Esophagus squamous epithelium (tissue), 4 donors: ENCODE measurements around the gene RPRD1A.

ENCODE experiments used
- POLR2A ChIP-seq, 4 donors: fragments of 450-650 bp; IDR thresholded peaks; one replicate each; pipeline ENCODE4 v1.6.1; 2017; ENCODE audit warnings: antibody characterized with exemption in 4 of 4, mild to moderate bottlenecking in 4 of 4, moderate library complexity in 3 of 4
- TF ChIP-seq, protein P1 (sequence below), 6 experiments: fragments of 450-650 bp in 4 of 6; fragments of 200-600 bp in 2 of 6; sonication (generic) in 2 of 6; IDR thresholded peaks; one replicate each; pipeline ENCODE4 v1.5.1; 2016 to 2019; ENCODE audit warnings: antibody characterized with exemption in 6 of 6, mild to moderate bottlenecking in 4 of 6, moderate library complexity in 4 of 6

DNA sequence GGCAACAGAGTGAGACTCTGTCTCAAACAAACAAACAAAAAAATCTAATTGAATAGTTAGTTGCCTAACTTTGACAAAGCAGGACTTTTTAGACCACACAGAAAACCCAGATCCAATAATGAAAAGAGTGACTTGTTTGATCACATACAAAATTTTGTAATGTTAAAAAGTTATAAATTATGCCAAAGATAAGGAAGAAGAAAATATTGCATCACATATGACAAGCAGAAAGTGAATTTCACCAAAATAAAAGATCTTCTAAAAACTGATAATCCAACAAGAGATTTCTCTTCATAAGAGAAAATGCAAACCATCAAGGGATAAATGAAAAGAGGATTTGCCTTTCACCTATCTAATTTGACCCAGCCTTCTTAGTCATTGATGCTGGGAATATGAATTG, 97.7 kb downstream of the RPRD1A start:
- TF ChIP-seq, protein P1, sequence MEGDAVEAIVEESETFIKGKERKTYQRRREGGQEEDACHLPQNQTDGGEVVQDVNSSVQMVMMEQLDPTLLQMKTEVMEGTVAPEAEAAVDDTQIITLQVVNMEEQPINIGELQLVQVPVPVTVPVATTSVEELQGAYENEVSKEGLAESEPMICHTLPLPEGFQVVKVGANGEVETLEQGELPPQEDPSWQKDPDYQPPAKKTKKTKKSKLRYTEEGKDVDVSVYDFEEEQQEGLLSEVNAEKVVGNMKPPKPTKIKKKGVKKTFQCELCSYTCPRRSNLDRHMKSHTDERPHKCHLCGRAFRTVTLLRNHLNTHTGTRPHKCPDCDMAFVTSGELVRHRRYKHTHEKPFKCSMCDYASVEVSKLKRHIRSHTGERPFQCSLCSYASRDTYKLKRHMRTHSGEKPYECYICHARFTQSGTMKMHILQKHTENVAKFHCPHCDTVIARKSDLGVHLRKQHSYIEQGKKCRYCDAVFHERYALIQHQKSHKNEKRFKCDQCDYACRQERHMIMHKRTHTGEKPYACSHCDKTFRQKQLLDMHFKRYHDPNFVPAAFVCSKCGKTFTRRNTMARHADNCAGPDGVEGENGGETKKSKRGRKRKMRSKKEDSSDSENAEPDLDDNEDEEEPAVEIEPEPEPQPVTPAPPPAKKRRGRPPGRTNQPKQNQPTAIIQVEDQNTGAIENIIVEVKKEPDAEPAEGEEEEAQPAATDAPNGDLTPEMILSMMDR (IDR thresholded peaks at IDR 0.05): no peak
- TF ChIP-seq POLR2A (IDR thresholded peaks at IDR 0.05): no peak
